Naive thymus-derived CD8-positive, alpha-beta T cell (primary cell): Measurements from ENCODE around the gene SYNE2. TPM values are rescaled to one million over a fixed set of nuclear protein-coding genes. Genes with fewer than 3 reads are reported as not detected.

Experiments
- ATAC-seq, 2 donors: fragments of 150-1000 bp; cut with Tn5 transposase in 1 of 2; sonication (Bioruptor Pico), chemical (Tn5 transposase) in 1 of 2; 1 replicate in 1 of 2; 2 replicates in 1 of 2; pipeline ENCODE4 v1.10.0; 2021; ENCODE audit warnings: mild to moderate bottlenecking in 2 of 2, moderate library complexity in 2 of 2
- POLR2A ChIA-PET: fragments of 350-600 bp; sonication (Branson Sonifier 250); formaldehyde crosslinking; loops from one replicate; lab custom pipeline; 2021; ENCODE audit warnings: antibody characterized with exemption; lab: Charles Lee
- DNase-seq, 10 donors: peaks; one replicate each; pipeline versions ENCODE4 v3.0.0 to v3.0.0-alpha.2; 2020 to 2022
- H3K27ac Mint-ChIP-seq, 10 donors: one replicate each; pipeline ENCODE4 v1.8.0; 2020 to 2022; ENCODE audit warnings: mild to moderate bottlenecking in 10 of 10, mixed read lengths in 10 of 10, moderate library complexity in 4 of 10, inconsistent platforms in 1 of 10
- H3K27me3 Mint-ChIP-seq, 5 donors: one replicate each; pipeline ENCODE4 v1.8.0; 2021 to 2022; ENCODE audit warnings: mixed read lengths in 5 of 5
- H3K36me3 Mint-ChIP-seq, 3 donors: one replicate each; pipeline ENCODE4 v1.8.0; 2020 to 2022; ENCODE audit warnings: mixed read lengths in 3 of 3, mild to moderate bottlenecking in 2 of 3, inconsistent platforms in 1 of 3
- H3K4me1 Mint-ChIP-seq, 4 donors: one replicate each; pipeline ENCODE4 v1.8.0; 2021 to 2022; ENCODE audit warnings: mixed read lengths in 4 of 4
- H3K4me3 Mint-ChIP-seq, 10 donors: one replicate each; pipeline ENCODE4 v1.8.0; 2020 to 2022; ENCODE audit warnings: mild to moderate bottlenecking in 10 of 10, mixed read lengths in 10 of 10, moderate library complexity in 6 of 10, inconsistent platforms in 1 of 10
- H3K9me3 Mint-ChIP-seq, 9 donors: one replicate each; pipeline ENCODE4 v1.8.0; 2020 to 2022; ENCODE audit warnings: mixed read lengths in 9 of 9, mild to moderate bottlenecking in 3 of 9, inconsistent platforms in 1 of 9, moderate library complexity in 1 of 9
- polyA plus RNA-seq, 3 donors: library from polyadenylated mRNA; unstranded; fragments of 300-500 nt; fragmentation: Illumina TruSeq; gene quantifications; one replicate each; pipeline ENCODE4 v1.2.3, GENCODE V29; 2021
- total RNA-seq, 8 experiments: library from RNA in 2 of 8; stranded (reverse) in 2 of 8; gene quantifications; one replicate each; pipeline ENCODE4 v1.2.3 and lab custom pipeline; 2021 to 2026

Gene SYNE2
- total and polyA plus RNA-seq, 5 experiments from 2014 or later, result 15.7 to 116 (median 25.9) TPM

- ATAC-seq (no peak), DNase-seq (no peak)
- Mint-ChIP-seq H3K9me3 (peaks cover 0 to 5% (median 0%) of the 10 kb centered on the region in 9 donors), H3K36me3 (peaks cover 0 to 8% (median 6%) of the 10 kb centered on the region in 3 donors), H3K4me3 (no peak overlapping the region), H3K4me1 (peaks cover 34 to 72% (median 52%) of the 10 kb centered on the region in 4 donors), H3K27me3 (no peaks in the 10 kb centered on the region), H3K27ac (peak overlapping the region in 2 of 10 donors; percentile 11 to 77)
- POLR2A ChIA-PET, result interaction anchor here (1.4 kb wide), 1 partner anchor 10 kb away, joined by 4 read pairs; no protein-coding TSS in a partner anchor
Measured at GRCh38 chr14:63901434-63902085, 48.8 kb downstream of the SYNE2 start.

DNA sequence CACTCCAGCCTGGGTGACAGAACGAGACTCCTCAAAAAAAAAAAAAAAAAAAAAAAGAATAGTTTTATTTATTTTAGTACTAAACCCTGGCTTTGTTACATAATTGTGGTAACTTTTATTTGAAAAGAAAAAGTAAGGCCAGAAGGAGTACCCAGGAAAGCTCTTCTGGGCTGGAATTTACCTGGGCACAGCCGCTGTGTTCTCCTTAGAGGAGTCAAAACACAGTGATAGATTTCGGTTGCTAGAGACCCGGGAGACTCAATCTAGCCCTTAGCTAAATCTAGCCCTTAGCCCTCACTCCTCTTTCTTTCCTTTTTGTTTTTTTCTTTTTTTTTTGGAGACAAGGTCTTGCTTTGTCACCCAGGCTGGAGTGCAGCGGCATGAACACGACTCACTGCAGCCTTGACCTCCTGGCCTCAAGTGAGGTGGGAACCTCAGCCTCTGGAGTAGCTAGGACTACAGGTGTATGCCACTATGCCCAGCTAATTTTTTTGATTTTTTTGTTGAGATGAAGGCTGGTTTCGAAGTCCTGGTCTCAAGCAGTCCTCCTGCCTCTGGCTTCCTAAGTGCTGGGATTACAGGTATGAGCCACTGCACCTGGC is 49.7 kb downstream of the SYNE2 start:
- H3K4me1 Mint-ChIP-seq, result peaks cover 32 to 77% (median 54%) of the 10 kb centered on the region in 4 donors
- DNase-seq (no peak), ATAC-seq (no peak)
- POLR2A ChIA-PET, result interaction anchor here (1.4 kb wide), 1 partner anchor 9 kb away, joined by 4 read pairs; no protein-coding TSS in a partner anchor
- no peak overlapping the region for H3K4me3 Mint-ChIP-seq
- no peaks in the 10 kb centered on the region for H3K27me3 Mint-ChIP-seq
- H3K36me3 Mint-ChIP-seq, result peaks cover 0 to 8% (median 6%) of the 10 kb centered on the region in 3 donors
- peak overlapping the region in 2 of 10 donors; percentile 29 to 36 for H3K27ac Mint-ChIP-seq
- peaks cover 0 to 5% (median 0%) of the 10 kb centered on the region in 9 donors for H3K9me3 Mint-ChIP-seq

DNA sequence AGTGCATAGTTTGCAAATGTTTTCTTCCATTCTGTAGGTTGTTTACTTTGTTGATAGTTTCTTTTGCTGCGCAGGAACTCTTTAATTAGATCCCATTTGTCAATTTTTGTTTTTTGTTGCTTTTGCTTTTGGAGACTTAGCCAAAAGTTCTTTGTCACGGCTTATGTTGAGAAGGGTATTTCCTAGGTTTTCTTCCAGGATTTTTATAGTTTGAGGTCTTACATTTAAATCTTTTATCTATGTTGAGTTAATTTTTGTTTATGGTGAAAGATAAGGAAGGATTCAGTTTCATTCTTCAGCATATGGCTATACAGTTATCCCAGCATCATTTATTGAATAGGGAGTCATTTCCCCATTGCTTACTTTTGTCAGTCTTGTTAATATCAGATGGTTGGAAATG is 51.9 kb downstream of the SYNE2 start:
- POLR2A ChIA-PET, result no interaction called here
- H3K9me3 Mint-ChIP-seq, result peaks cover 0 to 5% (median 0%) of the 10 kb centered on the region in 9 donors
- no peak overlapping the region for H3K27ac Mint-ChIP-seq
- ATAC-seq (no peak), DNase-seq (no peak)
- H3K36me3 Mint-ChIP-seq, result peaks cover 0 to 7% (median 7%) of the 10 kb centered on the region in 3 donors
- H3K27me3 Mint-ChIP-seq, result no peaks in the 10 kb centered on the region
- peaks cover 29 to 90% (median 64%) of the 10 kb centered on the region in 4 donors for H3K4me1 Mint-ChIP-seq
- H3K4me3 Mint-ChIP-seq, result no peak overlapping the region

- Mint-ChIP-seq H3K4me3 (no peak overlapping the region), H3K4me1 (peaks cover 23 to 90% (median 59%) of the 10 kb centered on the region in 4 donors), H3K36me3 (peaks cover 0 to 13% (median 9%) of the 10 kb centered on the region in 3 donors), H3K27ac (peak overlapping the region in 1 of 10 donors; percentile 5), H3K9me3 (peaks cover 0 to 5% (median 0%) of the 10 kb centered on the region in 9 donors), H3K27me3 (no peaks in the 10 kb centered on the region)
- ATAC-seq, result no peak
- DNase-seq, result no peak
- POLR2A ChIA-PET, result no interaction called here
Measured at GRCh38 chr14:63905370-63905769, 52.6 kb downstream of the SYNE2 start.

DNA sequence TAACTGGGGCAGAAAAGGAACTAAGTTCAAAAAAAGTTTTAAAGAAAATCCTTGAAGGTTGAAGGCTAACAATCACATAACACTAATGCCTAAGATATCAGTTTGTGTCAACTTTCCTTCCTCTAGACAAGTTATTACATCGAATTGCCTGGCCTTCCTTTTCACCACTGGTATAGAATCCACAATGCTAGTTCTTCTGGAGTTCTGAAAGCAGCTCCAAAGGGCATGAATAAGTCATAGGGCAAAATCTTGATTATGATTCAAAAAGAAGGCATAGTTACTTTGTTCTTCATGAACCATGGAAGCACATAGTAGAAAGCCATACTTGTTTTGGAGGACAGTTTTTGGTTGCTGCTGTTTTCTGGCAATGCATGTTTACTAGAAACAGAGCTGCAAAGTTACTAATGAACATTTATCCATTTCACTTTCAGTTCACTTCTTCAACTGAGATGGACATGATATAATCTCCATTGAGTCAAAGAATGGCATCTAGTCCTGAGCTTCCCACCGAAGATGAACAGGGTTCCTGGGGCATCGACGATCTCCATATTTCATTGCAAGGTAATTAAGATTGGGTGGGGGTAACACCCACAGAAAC is 56.0 kb downstream of the SYNE2 start:
- ATAC-seq (no peak), DNase-seq (no peak)
- POLR2A ChIA-PET, result no interaction called here
- H3K27me3 Mint-ChIP-seq, result no peaks in the 10 kb centered on the region
- H3K27ac Mint-ChIP-seq, result peak overlapping the region in 4 of 10 donors; percentile 15 to 66 (median 54)
- peaks cover 4 to 43% (median 21%) of the 10 kb centered on the region in 3 donors for H3K36me3 Mint-ChIP-seq
- H3K4me3 Mint-ChIP-seq, result peak overlapping the region; percentile 16 to 73 (median 60)
- H3K4me1 Mint-ChIP-seq, result peaks cover 17 to 68% (median 48%) of the 10 kb centered on the region in 4 donors
- no peaks in the 10 kb centered on the region for H3K9me3 Mint-ChIP-seq

- H3K4me3 Mint-ChIP-seq, result no peak overlapping the region
- DNase-seq (no peak), ATAC-seq (no peak)
- POLR2A ChIA-PET, result interaction anchor here (0.7 kb wide), 1 partner anchor 34 kb away, joined by 3 read pairs; no protein-coding TSS in a partner anchor
- H3K36me3 Mint-ChIP-seq, result peaks cover 4 to 47% (median 21%) of the 10 kb centered on the region in 3 donors
- peak overlapping the region in 1 of 10 donors; percentile 4 for H3K27ac Mint-ChIP-seq
- peaks cover 8 to 56% (median 41%) of the 10 kb centered on the region in 4 donors for H3K4me1 Mint-ChIP-seq
- H3K9me3 Mint-ChIP-seq, result no peaks in the 10 kb centered on the region
- H3K27me3 Mint-ChIP-seq, result no peaks in the 10 kb centered on the region
Measured at GRCh38 chr14:63909984-63910383, 57.2 kb downstream of the SYNE2 start.

GRCh38 chr14:63910583-63911363 is 58.0 kb downstream of the SYNE2 start:
- Mint-ChIP-seq H3K4me3 (no peak overlapping the region), H3K27ac (peak overlapping the region in 3 of 10 donors; percentile 3 to 35 (median 12)), H3K9me3 (no peaks in the 10 kb centered on the region), H3K4me1 (peaks cover 5 to 48% (median 34%) of the 10 kb centered on the region in 4 donors), H3K36me3 (peaks cover 4 to 47% (median 21%) of the 10 kb centered on the region in 3 donors), H3K27me3 (no peaks in the 10 kb centered on the region)
- DNase-seq (no peak), ATAC-seq (no peak)
- POLR2A ChIA-PET, result interaction anchor here (0.7 kb wide), 1 partner anchor 34 kb away, joined by 3 read pairs; no protein-coding TSS in a partner anchor

DNA sequence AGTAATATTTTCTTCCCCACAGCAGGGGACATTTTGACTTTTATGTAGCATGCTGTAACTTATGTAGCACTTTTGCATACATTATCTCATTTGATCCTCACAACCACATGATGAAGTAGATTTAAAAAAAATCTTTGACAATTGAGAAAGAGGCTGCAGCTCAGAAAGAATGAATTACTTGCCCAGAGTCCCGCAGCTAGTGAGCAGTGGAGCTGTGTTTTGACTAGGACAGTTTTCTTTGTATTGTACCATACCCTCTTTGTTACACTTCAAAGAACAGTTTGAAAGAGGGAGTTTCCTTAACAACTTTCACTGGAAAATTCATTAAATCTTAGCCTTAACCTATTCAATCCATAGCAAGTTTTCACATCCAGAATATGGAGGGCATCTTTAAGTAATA is 58.6 kb downstream of the SYNE2 start:
- H3K27me3 Mint-ChIP-seq, result no peaks in the 10 kb centered on the region
- H3K4me3 Mint-ChIP-seq, result no peak overlapping the region
- H3K36me3 Mint-ChIP-seq, result peaks cover 4 to 53% (median 18%) of the 10 kb centered on the region in 3 donors
- H3K4me1 Mint-ChIP-seq, result peaks cover 4 to 42% (median 30%) of the 10 kb centered on the region in 4 donors
- DNase-seq (no peak), ATAC-seq (no peak)
- H3K9me3 Mint-ChIP-seq, result no peaks in the 10 kb centered on the region
- peak overlapping the region in 1 of 10 donors; percentile 3 for H3K27ac Mint-ChIP-seq
- POLR2A ChIA-PET, result interaction anchor here (0.6 to 1.2 kb wide), 2 partner anchors 10 to 27 kb away, joined by 3 to 4 read pairs; no protein-coding TSS in a partner anchor

DNA sequence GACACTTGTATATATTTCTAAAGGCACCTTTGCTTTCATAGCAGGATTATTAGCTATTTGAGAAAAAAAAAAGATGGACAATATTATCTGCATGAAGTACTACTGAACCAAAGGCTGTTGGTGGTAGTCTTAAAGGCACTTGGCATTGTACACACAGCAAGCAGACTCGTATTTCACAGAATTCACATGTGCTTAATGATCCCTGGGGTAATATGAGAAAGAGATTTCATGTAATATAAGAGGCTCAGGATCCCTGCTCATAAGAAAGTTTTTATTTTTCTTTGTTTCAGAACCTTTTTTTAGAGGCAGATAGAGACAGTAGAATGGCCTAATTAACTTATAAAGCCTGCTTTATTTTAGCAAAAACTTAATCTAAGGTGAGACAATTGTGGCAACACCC is 59.5 kb downstream of the SYNE2 start:
- DNase-seq (no peak), ATAC-seq (no peak)
- peaks cover 4 to 55% (median 18%) of the 10 kb centered on the region in 3 donors for H3K36me3 Mint-ChIP-seq
- H3K4me1 Mint-ChIP-seq, result peaks cover 3 to 34% (median 28%) of the 10 kb centered on the region in 4 donors
- no peak overlapping the region for H3K27ac Mint-ChIP-seq
- no peaks in the 10 kb centered on the region for H3K9me3 Mint-ChIP-seq
- no peaks in the 10 kb centered on the region for H3K27me3 Mint-ChIP-seq
- POLR2A ChIA-PET, result interaction anchor here (0.6 to 1.2 kb wide), 2 partner anchors 10 to 27 kb away, joined by 3 to 4 read pairs; no protein-coding TSS in a partner anchor
- H3K4me3 Mint-ChIP-seq, result no peak overlapping the region

DNA sequence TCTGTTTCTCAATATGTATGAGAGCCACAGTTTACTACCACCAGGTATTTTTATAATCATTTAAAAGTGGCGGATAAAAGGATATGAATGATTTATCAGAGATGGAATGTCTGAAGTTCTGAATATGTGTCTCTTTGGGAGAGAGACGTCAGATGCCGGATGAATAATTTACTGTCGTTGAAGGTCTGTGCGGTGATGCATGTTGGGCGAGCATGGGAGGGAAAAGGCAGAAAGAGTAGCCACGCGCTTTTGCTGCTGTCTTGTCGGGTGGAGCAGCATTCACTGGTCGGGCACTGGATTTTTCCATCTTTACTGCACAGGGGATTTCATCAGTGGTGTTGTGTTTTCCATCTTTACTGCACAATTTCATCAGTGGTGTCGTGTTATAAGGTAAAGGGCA is 65.6 kb downstream of the SYNE2 start:
- Mint-ChIP-seq H3K9me3 (peaks cover 0 to 2% (median 0%) of the 10 kb centered on the region in 9 donors), H3K4me3 (no peak overlapping the region), H3K27me3 (no peaks in the 10 kb centered on the region), H3K4me1 (peaks cover 1 to 11% (median 8%) of the 10 kb centered on the region in 4 donors), H3K36me3 (peaks cover 0 to 24% (median 2%) of the 10 kb centered on the region in 3 donors), H3K27ac (peak overlapping the region in 2 of 10 donors; percentile 7 to 53)
- POLR2A ChIA-PET, result interaction anchor here (0.7 kb wide), 1 partner anchor 8 kb away, joined by 3 read pairs; no protein-coding TSS in a partner anchor
- no peak for ATAC-seq
- no peak for DNase-seq

- no peaks in the 10 kb centered on the region for H3K27me3 Mint-ChIP-seq
- H3K9me3 Mint-ChIP-seq, result peaks cover 0 to 5% (median 0%) of the 10 kb centered on the region in 9 donors
- POLR2A ChIA-PET, result no interaction called here
- H3K36me3 Mint-ChIP-seq, result peaks cover 10 to 22% (median 18%) of the 10 kb centered on the region in 3 donors
- H3K27ac Mint-ChIP-seq, result peak overlapping the region in 5 of 10 donors; percentile 2 to 72 (median 52)
- H3K4me1 Mint-ChIP-seq, result peaks cover 0 to 12% (median 7%) of the 10 kb centered on the region in 4 donors
- H3K4me3 Mint-ChIP-seq, result peak overlapping the region in 1 of 10 donors; percentile 13
- DNase-seq (peak in 1 of 10 donors; percentile 19), ATAC-seq (peak in 1 of 2 donors; percentile 49)
Measured at GRCh38 chr14:63922696-63923421, 70.1 kb downstream of the SYNE2 start.
